H9 (cell line): ENCODE data around the gene TFEB. TPM values are rescaled to one million over a fixed set of nuclear protein-coding genes. Genes with fewer than 3 reads are reported as not detected.

Source experiments
- DNase-seq: peaks from one replicate; pipeline ENCODE4 v3.0.0-alpha.2; 2017
- H2AFZ ChIP-seq: one replicate; pipeline ENCODE4 v1.6.1; 2013; ENCODE audit warnings: mild to moderate bottlenecking, low read length, control low read depth, moderate library complexity
- H2AK5ac ChIP-seq: 2 replicates; pipeline ENCODE4 v1.6.1; 2013; ENCODE audit warnings: low read length, control low read depth, mixed read lengths; ENCODE audit not compliant: insufficient read length
- H2BK120ac ChIP-seq: one replicate; pipeline ENCODE4 v1.6.1; 2013; ENCODE audit warnings: low read depth, mild to moderate bottlenecking, low read length, control low read depth, inconsistent platforms; ENCODE audit not compliant: poor library complexity, severe bottlenecking
- H2BK12ac ChIP-seq: 2 replicates; pipeline ENCODE4 v1.6.1; 2013; ENCODE audit warnings: low read length, control low read depth, mixed read lengths, low read depth; ENCODE audit not compliant: insufficient read length
- H2BK15ac ChIP-seq: 2 replicates; pipeline ENCODE4 v1.6.1; 2013; ENCODE audit warnings: low read depth, low read length, control low read depth
- H2BK20ac ChIP-seq: one replicate; pipeline ENCODE4 v1.6.1; 2013; ENCODE audit warnings: low read depth, mild to moderate bottlenecking, low read length, control low read depth, inconsistent platforms; ENCODE audit not compliant: poor library complexity, severe bottlenecking
- H2BK5ac ChIP-seq: 2 replicates; pipeline ENCODE4 v1.6.1; 2013; ENCODE audit warnings: low read length, control low read depth, mixed read lengths; ENCODE audit not compliant: insufficient read length
- H3K14ac ChIP-seq: 2 replicates; pipeline ENCODE4 v1.6.1; 2013; ENCODE audit warnings: low read length, control low read depth; ENCODE audit not compliant: insufficient read depth
- H3K18ac ChIP-seq: 2 replicates; pipeline ENCODE4 v1.6.1; 2013; ENCODE audit warnings: low read depth, mild to moderate bottlenecking, mixed read lengths, low read length, control low read depth; ENCODE audit not compliant: insufficient read length
- H3K23ac ChIP-seq: 2 replicates; pipeline ENCODE4 v1.6.1; 2013; ENCODE audit warnings: low read length, control low read depth, mixed read lengths, low read depth; ENCODE audit not compliant: insufficient read length
- H3K23me2 ChIP-seq: 2 replicates; pipeline ENCODE4 v1.6.1; 2013; ENCODE audit warnings: low read depth, mild to moderate bottlenecking, mixed read lengths, low read length, control low read depth; ENCODE audit not compliant: insufficient read length, poor library complexity, severe bottlenecking
- H3K27ac ChIP-seq: 2 replicates; pipeline ENCODE4 v1.5.1; 2013; ENCODE audit warnings: low read length, control low read depth, mixed read lengths, low read depth; ENCODE audit not compliant: insufficient read length
- H3K27me3 ChIP-seq: 2 replicates; pipeline ENCODE4 v1.6.1; 2013; ENCODE audit warnings: low read length, control low read depth, inconsistent platforms; ENCODE audit not compliant: insufficient read depth
- H3K4ac ChIP-seq: 2 replicates; pipeline ENCODE4 v1.6.1; 2013; ENCODE audit warnings: low read depth, mild to moderate bottlenecking, control low read depth, inconsistent platforms, low read length, moderate library complexity
- H3K4me1 ChIP-seq: 2 replicates; pipeline ENCODE4 v1.6.1; 2013; ENCODE audit warnings: low read length, control low read depth, inconsistent platforms; ENCODE audit not compliant: insufficient read depth
- H3K4me2 ChIP-seq: 2 replicates; pipeline ENCODE4 v1.6.1; 2013; ENCODE audit warnings: low read length, control low read depth, mixed read lengths; ENCODE audit not compliant: insufficient read length, insufficient read depth
- H3K56ac ChIP-seq: 2 replicates; pipeline ENCODE4 v1.6.1; 2013; ENCODE audit warnings: low read depth, mild to moderate bottlenecking, mixed read lengths, low read length, control low read depth; ENCODE audit not compliant: insufficient read length
- H3K79me1 ChIP-seq: 2 replicates; pipeline ENCODE4 v1.6.1; 2013; ENCODE audit warnings: low read depth, mild to moderate bottlenecking, moderate library complexity, low read length, control low read depth, inconsistent platforms; ENCODE audit not compliant: insufficient read depth, poor library complexity, severe bottlenecking
- H3K79me2 ChIP-seq: 2 replicates; pipeline ENCODE4 v1.6.1; 2013; ENCODE audit warnings: low read length, control low read depth, inconsistent platforms; ENCODE audit not compliant: insufficient read depth
- H3K9ac ChIP-seq: 2 replicates; pipeline ENCODE4 v1.6.1; 2013; ENCODE audit warnings: low read length, control low read depth, mixed read lengths; ENCODE audit not compliant: insufficient read length; ENCODE audit errors: extremely low read depth
- H3K9me3 ChIP-seq: one replicate; pipeline ENCODE4 v1.6.1; 2013; ENCODE audit warnings: low read depth, low read length, inconsistent platforms; ENCODE audit not compliant: control insufficient read depth
- H3T11ph ChIP-seq: one replicate; pipeline ENCODE4 v1.6.1; 2013; ENCODE audit warnings: mild to moderate bottlenecking, low read length, control low read depth, inconsistent platforms
- H4K20me1 ChIP-seq: one replicate; pipeline ENCODE4 v1.6.1; 2013; ENCODE audit not compliant: control insufficient read depth, insufficient read length, insufficient read depth
- H4K5ac ChIP-seq: 2 replicates; pipeline ENCODE4 v1.6.1; 2013; ENCODE audit warnings: low read depth, mild to moderate bottlenecking, mixed read lengths, low read length, control low read depth; ENCODE audit not compliant: insufficient read length
- H4K8ac ChIP-seq: replicated peaks from 2 replicates; pipeline ENCODE4 v1.6.1; 2013; ENCODE audit warnings: low read length, control low read depth, mixed read lengths, low read depth; ENCODE audit not compliant: insufficient read length
- H4K91ac ChIP-seq: 2 replicates; pipeline ENCODE4 v1.6.1; 2013; ENCODE audit warnings: low read depth, mild to moderate bottlenecking, moderate library complexity, mixed read lengths, low read length, control low read depth; ENCODE audit not compliant: insufficient read length
- H3K27ac Mint-ChIP-seq, 3 experiments: 2 replicates in 2 of 3; 3 replicates in 1 of 3; pipeline ENCODE4 v1.8.0; 2020 to 2021; ENCODE audit warnings: mixed read lengths in 3 of 3, mild to moderate bottlenecking in 1 of 3, moderate library complexity in 1 of 3
- H3K27me3 Mint-ChIP-seq: 2 replicates; pipeline ENCODE4 v1.8.0; 2021; ENCODE audit warnings: low read depth, mild to moderate bottlenecking, moderate library complexity, mixed read lengths
- H3K36me3 Mint-ChIP-seq, 3 experiments: 2 replicates in 2 of 3; 3 replicates in 1 of 3; pipeline ENCODE4 v1.8.0; 2020 to 2021; ENCODE audit warnings: low read depth in 3 of 3, mixed read lengths in 3 of 3; ENCODE audit not compliant: insufficient read depth in 1 of 3
- H3K4me1 Mint-ChIP-seq, 2 experiments: 2 replicates each; pipeline ENCODE4 v1.8.0; 2020; ENCODE audit warnings: mixed read lengths in 2 of 2
- H3K4me3 Mint-ChIP-seq, 2 experiments: 2 replicates in 1 of 2; 3 replicates in 1 of 2; pipeline ENCODE4 v1.8.0; 2020 to 2021; ENCODE audit warnings: mild to moderate bottlenecking in 2 of 2, mixed read lengths in 2 of 2, moderate library complexity in 1 of 2
- H3K9me3 Mint-ChIP-seq, 2 experiments: 2 replicates in 1 of 2; 3 replicates in 1 of 2; pipeline ENCODE4 v1.8.0; 2020; ENCODE audit warnings: mild to moderate bottlenecking in 2 of 2, mixed read lengths in 2 of 2, moderate library complexity in 1 of 2
- WGBS: extraction: QIAGEN DNeasy Blood & Tissue Kit; methylation state at CpG from one replicate; pipeline ENCODE4 v1.1.7; 2013; ENCODE audit warnings: missing lambda C conversion rate, low lambda C conversion rate, mixed read lengths; ENCODE audit not compliant: insufficient read length; ENCODE audit errors: extremely low coverage; 5-methylcytosine and 5-hydroxymethylcytosine counted together
- total RNA-seq: library from RNA; stranded (reverse); gene quantifications from 2 replicates; pipeline ENCODE4 v1.2.1, GENCODE V29; 2021
- TF ChIP-seq, protein P1 (sequence below): fragments of 200-600 bp; sonication (generic); conservative IDR thresholded peaks from 3 replicates; pipeline ENCODE4 v1.8.0; 2021; ENCODE audit warnings: antibody characterized with exemption, mild to moderate bottlenecking

TFEB gene
- total RNA-seq, 1 experiment from 2014 or later: 1.2 TPM

DNA sequence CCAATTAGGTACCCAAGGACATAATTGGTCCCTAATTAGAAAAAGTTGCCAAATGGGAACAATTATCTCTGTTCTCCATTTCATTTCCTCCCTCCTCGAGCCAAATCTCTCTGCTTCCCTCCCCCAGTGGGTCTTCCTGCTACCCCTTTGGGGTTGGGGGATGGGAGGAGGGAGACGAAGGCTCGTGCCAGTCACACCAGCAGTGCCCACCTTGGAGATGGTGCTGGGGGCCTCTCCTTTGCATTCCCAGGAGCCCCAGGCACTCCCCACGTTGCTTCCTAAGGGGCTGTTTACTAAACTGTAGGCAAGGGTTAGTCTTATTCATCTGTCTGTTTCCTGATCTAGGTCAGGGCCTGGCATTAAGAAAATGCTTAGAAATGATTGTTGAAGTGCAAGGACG lies 64.0 kb downstream of the TFEB start:
- Histone ChIP-seq H4K8ac (no peak overlapping the region), H2BK15ac (no peak overlapping the region), H3K79me1 (no peaks in the 10 kb centered on the region), H3K27me3 (no peaks in the 10 kb centered on the region), H3K18ac (no peak overlapping the region), H2BK12ac (no peak overlapping the region), H2BK20ac (no peak overlapping the region), H2AK5ac (no peak overlapping the region), H3K23ac (no peak overlapping the region), H4K20me1 (no peaks in the 10 kb centered on the region), H3K4me2 (no peak overlapping the region), H2BK120ac (no peak overlapping the region), H3K9ac (no peak overlapping the region), H3K4ac (no peak overlapping the region), H3K56ac (no peak overlapping the region), H3K79me2 (no peaks in the 10 kb centered on the region), H3T11ph (no peak overlapping the region), H3K23me2 (no peaks in the 10 kb centered on the region), H4K5ac (no peak overlapping the region), H3K27ac (no peak overlapping the region), H3K9me3 (no peaks in the 10 kb centered on the region), H2AFZ (no peak overlapping the region), H2BK5ac (no peak overlapping the region), H3K14ac (no peak overlapping the region), H4K91ac (no peak overlapping the region), H3K4me1 (no peaks in the 10 kb centered on the region)
- Mint-ChIP-seq H3K36me3 (no peaks in the 10 kb centered on the region), H3K27me3 (peaks cover 51% of the 10 kb centered on the region), H3K4me3 (no peak overlapping the region), H3K9me3 (peaks cover 6 to 10% of the 10 kb centered on the region in 2 experiments; a peak in 4 of 5 replicates), H3K27ac (no peak overlapping the region; a peak in 1 of 7 replicates), H3K4me1 (peaks cover 7 to 23% of the 10 kb centered on the region in 2 experiments)
- TF ChIP-seq, protein P1, sequence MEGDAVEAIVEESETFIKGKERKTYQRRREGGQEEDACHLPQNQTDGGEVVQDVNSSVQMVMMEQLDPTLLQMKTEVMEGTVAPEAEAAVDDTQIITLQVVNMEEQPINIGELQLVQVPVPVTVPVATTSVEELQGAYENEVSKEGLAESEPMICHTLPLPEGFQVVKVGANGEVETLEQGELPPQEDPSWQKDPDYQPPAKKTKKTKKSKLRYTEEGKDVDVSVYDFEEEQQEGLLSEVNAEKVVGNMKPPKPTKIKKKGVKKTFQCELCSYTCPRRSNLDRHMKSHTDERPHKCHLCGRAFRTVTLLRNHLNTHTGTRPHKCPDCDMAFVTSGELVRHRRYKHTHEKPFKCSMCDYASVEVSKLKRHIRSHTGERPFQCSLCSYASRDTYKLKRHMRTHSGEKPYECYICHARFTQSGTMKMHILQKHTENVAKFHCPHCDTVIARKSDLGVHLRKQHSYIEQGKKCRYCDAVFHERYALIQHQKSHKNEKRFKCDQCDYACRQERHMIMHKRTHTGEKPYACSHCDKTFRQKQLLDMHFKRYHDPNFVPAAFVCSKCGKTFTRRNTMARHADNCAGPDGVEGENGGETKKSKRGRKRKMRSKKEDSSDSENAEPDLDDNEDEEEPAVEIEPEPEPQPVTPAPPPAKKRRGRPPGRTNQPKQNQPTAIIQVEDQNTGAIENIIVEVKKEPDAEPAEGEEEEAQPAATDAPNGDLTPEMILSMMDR: no peak
- DNase-seq: no peak
- WGBS: no CpG with 5 or more reads among the region's 5 CpGs
